ENCODE measurements around the gene TEX2.

GRCh38 chr17:64157669-64158180 is 105.3 kb downstream of the TEX2 start:
- TF ChIP-seq CTCF (IDR thresholded peaks at IDR 0.05) = no peak
- no peak for TF ChIP-seq POLR2A (IDR thresholded peaks at IDR 0.05)

Measured in transverse colon (tissue), 3 donors.